Mesothelial cell of epicardium (in vitro differentiated cells): Measurements from ENCODE around the gene TRIM6. TPM values are rescaled to one million over a fixed set of nuclear protein-coding genes. Genes with fewer than 3 reads are reported as not detected.

Experiments used
- DNase-seq, 2 experiments: peaks; one replicate each; pipeline ENCODE4 v3.0.0; 2021; ENCODE audit warnings: low spot score in 2 of 2; ENCODE audit not compliant: unreplicated experiment in 2 of 2
- H3K27ac Mint-ChIP-seq: 2 replicates; pipeline ENCODE4 v1.8.0; 2021; ENCODE audit warnings: mixed read lengths
- H3K27me3 Mint-ChIP-seq: 2 replicates; pipeline ENCODE4 v1.8.0; 2021; ENCODE audit warnings: low read depth, mixed read lengths
- H3K36me3 Mint-ChIP-seq: 2 replicates; pipeline ENCODE4 v1.8.0; 2021; ENCODE audit warnings: mixed read lengths
- H3K4me1 Mint-ChIP-seq: 2 replicates; pipeline ENCODE4 v1.8.0; 2021; ENCODE audit warnings: mixed read lengths
- H3K4me3 Mint-ChIP-seq: 2 replicates; pipeline ENCODE4 v1.8.0; 2021; ENCODE audit warnings: mild to moderate bottlenecking, moderate library complexity, mixed read lengths
- H3K9me3 Mint-ChIP-seq: 2 replicates; pipeline ENCODE4 v1.8.0; 2021; ENCODE audit warnings: mixed read lengths
- total RNA-seq: library from RNA; stranded (reverse); gene quantifications from 3 replicates; pipeline ENCODE4 v1.2.1, GENCODE V29; 2021
- TF ChIP-seq, protein P1 (sequence below): fragments of 200-600 bp; sonication (generic); IDR thresholded peaks from one replicate; pipeline ENCODE4 v1.5.0; 2021; ENCODE audit warnings: antibody characterized with exemption; ENCODE audit not compliant: unreplicated experiment

Gene TRIM6
- total RNA-seq, 1 donor from 2014 or later, result 14.0 TPM

GRCh38 chr11:5605849-5606248 is 9.4 kb downstream of the TRIM6 start:
- H3K36me3 Mint-ChIP-seq, result peaks cover 36% of the 10 kb centered on the region
- H3K27me3 Mint-ChIP-seq, result no peaks in the 10 kb centered on the region
- peak overlapping the region; percentile 48 for H3K27ac Mint-ChIP-seq
- TF ChIP-seq, protein P1, sequence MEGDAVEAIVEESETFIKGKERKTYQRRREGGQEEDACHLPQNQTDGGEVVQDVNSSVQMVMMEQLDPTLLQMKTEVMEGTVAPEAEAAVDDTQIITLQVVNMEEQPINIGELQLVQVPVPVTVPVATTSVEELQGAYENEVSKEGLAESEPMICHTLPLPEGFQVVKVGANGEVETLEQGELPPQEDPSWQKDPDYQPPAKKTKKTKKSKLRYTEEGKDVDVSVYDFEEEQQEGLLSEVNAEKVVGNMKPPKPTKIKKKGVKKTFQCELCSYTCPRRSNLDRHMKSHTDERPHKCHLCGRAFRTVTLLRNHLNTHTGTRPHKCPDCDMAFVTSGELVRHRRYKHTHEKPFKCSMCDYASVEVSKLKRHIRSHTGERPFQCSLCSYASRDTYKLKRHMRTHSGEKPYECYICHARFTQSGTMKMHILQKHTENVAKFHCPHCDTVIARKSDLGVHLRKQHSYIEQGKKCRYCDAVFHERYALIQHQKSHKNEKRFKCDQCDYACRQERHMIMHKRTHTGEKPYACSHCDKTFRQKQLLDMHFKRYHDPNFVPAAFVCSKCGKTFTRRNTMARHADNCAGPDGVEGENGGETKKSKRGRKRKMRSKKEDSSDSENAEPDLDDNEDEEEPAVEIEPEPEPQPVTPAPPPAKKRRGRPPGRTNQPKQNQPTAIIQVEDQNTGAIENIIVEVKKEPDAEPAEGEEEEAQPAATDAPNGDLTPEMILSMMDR, result no peak
- H3K4me3 Mint-ChIP-seq, result no peak overlapping the region
- peaks cover 21% of the 10 kb centered on the region for H3K4me1 Mint-ChIP-seq
- no peaks in the 10 kb centered on the region for H3K9me3 Mint-ChIP-seq
- no peak for DNase-seq

DNA sequence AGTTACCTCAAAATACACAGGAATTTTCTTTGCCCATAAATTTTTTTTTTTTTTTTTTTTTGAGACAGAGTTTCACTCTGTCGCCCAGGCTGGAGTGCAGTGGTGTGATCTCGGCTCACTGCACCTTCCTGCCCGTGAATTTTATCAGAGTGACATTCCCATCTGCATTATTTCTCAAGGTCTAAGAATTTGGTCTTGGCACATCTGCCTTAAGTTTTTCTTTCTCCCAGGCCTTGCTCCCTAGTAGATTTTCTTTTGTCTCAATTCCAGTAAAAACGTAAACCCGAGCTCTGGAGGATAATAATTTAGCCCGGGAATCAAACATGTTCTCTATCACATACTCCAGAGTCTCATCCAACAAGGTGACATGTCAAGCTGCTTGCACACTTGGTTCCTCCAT is 12.4 kb downstream of the TRIM6 start:
- no peak overlapping the region for H3K27ac Mint-ChIP-seq

DNA sequence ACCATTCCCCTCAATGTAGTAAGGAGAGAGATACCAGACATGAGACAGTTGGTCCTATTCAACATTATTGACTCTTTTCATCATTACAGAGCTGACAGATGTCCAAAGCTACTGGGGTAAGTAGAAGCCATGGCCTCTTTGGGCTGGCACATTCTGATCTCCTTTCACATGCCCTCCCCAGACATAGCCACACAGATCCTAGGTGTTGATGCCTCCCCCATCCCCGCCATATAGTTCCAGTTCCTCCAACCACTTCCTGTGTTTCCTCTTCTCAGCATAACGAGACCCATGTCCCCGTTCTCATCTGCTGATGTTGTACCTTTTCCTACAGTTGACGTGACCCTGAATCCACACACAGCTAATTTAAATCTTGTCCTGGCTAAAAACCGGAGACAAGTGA is 14.0 kb downstream of the TRIM6 start:
- no peaks in the 10 kb centered on the region for H3K27me3 Mint-ChIP-seq
- peaks cover 30% of the 10 kb centered on the region for H3K36me3 Mint-ChIP-seq
- no peak overlapping the region for H3K27ac Mint-ChIP-seq
- peaks cover 10% of the 10 kb centered on the region for H3K4me1 Mint-ChIP-seq
- no peaks in the 10 kb centered on the region for H3K9me3 Mint-ChIP-seq
- TF ChIP-seq, protein P1, result no peak
- no peak overlapping the region for H3K4me3 Mint-ChIP-seq
- DNase-seq, result no peak

More for the DNA sequence above, 12.4 kb downstream of the TRIM6 start:
- H3K4me1 Mint-ChIP-seq, result peaks cover 15% of the 10 kb centered on the region
- no peaks in the 10 kb centered on the region for H3K27me3 Mint-ChIP-seq
- no peak overlapping the region for H3K4me3 Mint-ChIP-seq
- TF ChIP-seq, protein P1, result no peak
- no peaks in the 10 kb centered on the region for H3K9me3 Mint-ChIP-seq
- peaks cover 34% of the 10 kb centered on the region for H3K36me3 Mint-ChIP-seq
- no peak for DNase-seq

DNA sequence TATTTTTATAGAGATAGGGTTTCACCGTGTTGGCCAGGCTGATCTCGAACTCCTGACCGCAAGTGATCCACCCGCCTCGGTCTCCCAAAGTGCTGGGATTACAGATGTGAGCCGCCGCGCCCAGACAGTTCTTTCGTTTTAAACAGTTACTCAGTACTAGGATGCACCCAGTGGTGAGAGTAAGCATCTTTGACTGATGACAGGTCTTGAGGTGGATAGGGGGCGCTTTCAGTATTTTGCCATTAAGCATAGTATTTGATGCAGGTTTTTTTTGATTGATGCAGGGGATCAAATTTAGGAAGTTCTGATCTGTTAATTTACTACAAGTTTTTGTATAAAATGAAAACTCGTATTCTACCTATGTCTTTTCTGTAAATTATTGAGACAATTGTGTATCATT is 15.2 kb downstream of the TRIM6 start:
- peaks cover 25% of the 10 kb centered on the region for H3K36me3 Mint-ChIP-seq
- no peak overlapping the region for H3K27ac Mint-ChIP-seq
- no peak overlapping the region for H3K4me3 Mint-ChIP-seq
- TF ChIP-seq, protein P1, result no peak
- no peaks in the 10 kb centered on the region for H3K9me3 Mint-ChIP-seq
- H3K27me3 Mint-ChIP-seq, result no peaks in the 10 kb centered on the region
- no peak for DNase-seq
- H3K4me1 Mint-ChIP-seq, result no peaks in the 10 kb centered on the region

DNA sequence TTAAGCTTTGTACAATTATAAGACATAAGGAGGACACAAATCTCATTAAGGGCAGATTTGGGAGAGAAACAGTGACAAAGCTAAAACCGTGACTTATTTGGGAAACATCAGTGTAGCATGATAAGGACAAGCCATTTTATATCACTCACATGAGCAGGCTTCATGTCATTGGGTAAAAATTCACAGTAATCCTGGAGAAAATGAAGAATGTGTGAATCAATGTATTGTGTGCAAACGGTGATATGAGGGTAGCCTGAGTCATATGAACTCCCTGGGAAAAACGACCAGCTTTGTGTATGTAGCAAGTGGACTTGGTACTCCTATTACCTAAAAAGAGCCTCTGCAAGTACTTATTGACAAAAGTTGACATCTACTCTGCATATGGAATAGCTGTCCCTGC is 22.4 kb downstream of the TRIM6 start:
- H3K27me3 Mint-ChIP-seq, result no peaks in the 10 kb centered on the region
- no peak overlapping the region for H3K27ac Mint-ChIP-seq
- peaks cover 16% of the 10 kb centered on the region for H3K4me1 Mint-ChIP-seq
- no peaks in the 10 kb centered on the region for H3K36me3 Mint-ChIP-seq
- H3K9me3 Mint-ChIP-seq, result no peaks in the 10 kb centered on the region
- no peak for DNase-seq
- TF ChIP-seq, protein P1, result no peak
- H3K4me3 Mint-ChIP-seq, result no peak overlapping the region
